ENCODE data around the gene CHD3.
"Not testable (repeated sequence)": the region's sequence is repeated elsewhere in the genome, so short reads cannot be mapped to it uniquely, and the experiment has no call there.

CHD3 gene

GRCh38 chr17:7850701-7851437 is 37.7 kb upstream of the CHD3 start:
- DNase-seq, result no peak

GRCh38 chr17:7851438-7852261 is 36.9 kb upstream of the CHD3 start:
- DNase-seq, result peak; percentile 95

- DNase-seq, result no peak
Observed at GRCh38 chr17:7852262-7852670, 36.3 kb upstream of the CHD3 start.

GRCh38 chr17:7852919-7853690 is 35.5 kb upstream of the CHD3 start:
- DNase-seq, result no peak

GRCh38 chr17:7853691-7854038 is 34.9 kb upstream of the CHD3 start:
- no peak for DNase-seq

- no peak for DNase-seq
Observed at GRCh38 chr17:7854078-7854777, 34.4 kb upstream of the CHD3 start.

- DNase-seq, result no peak
Observed at GRCh38 chr17:7854851-7855659, 33.5 kb upstream of the CHD3 start, which contains the start of gene TMEM88. Gene TMEM88, plus strand, starts transcription at chr17:7855066. Its CDS starts 9 bp downstream, at chr17:7855075.

GRCh38 chr17:7855660-7856010 is 33.0 kb upstream of the CHD3 start:
- DNase-seq, result no peak

GRCh38 chr17:7856011-7856810 is 32.4 kb upstream of the CHD3 start:
- DNase-seq, result peak; percentile 48

- peak; percentile 97 for DNase-seq
Observed at GRCh38 chr17:7856811-7857712, 31.5 kb upstream of the CHD3 start, which contains the start of gene NAA38. Gene NAA38, minus strand, starts transcription at chr17:7857559. Its CDS starts 96 bp downstream, at chr17:7857463.

- DNase-seq, result peak; percentile 94
Observed at GRCh38 chr17:7857713-7858521, 30.7 kb upstream of the CHD3 start, which contains the start of gene CYB5D1. Gene CYB5D1, plus strand, starts transcription at chr17:7858003. Its CDS starts 132 bp downstream, at chr17:7858135.

- DNase-seq, result peak; percentile 52
Observed at GRCh38 chr17:7858522-7858810, 30.1 kb upstream of the CHD3 start.

GRCh38 chr17:7859028-7859427 is 29.6 kb upstream of the CHD3 start:
- no peak for DNase-seq

- DNase-seq, result peak; percentile 56
Observed at GRCh38 chr17:7862692-7863437, 25.7 kb upstream of the CHD3 start.

- not testable (repeated sequence) for DNase-seq
Observed at GRCh38 chr17:7864384-7864783, 24.2 kb upstream of the CHD3 start.

- no peak for DNase-seq
Observed at GRCh38 chr17:7864995-7865650, 23.5 kb upstream of the CHD3 start.

GRCh38 chr17:7867881-7868329 is 20.7 kb upstream of the CHD3 start:
- DNase-seq, result no peak

- DNase-seq, result no peak
Observed at GRCh38 chr17:7873051-7873450, 15.5 kb upstream of the CHD3 start.

Data from activated CD4-positive, alpha-beta T cell treated with anti-CD3 and anti-CD28 coated beads, Interleukin-2, Interleukin-6, amounts not matched to agents 100 ng/mL and 50 ng/mL, durations not matched to agents 16 hours and 8 hours (primary cell).